Activated CD4-positive, alpha-beta memory T cell treated with anti-CD3 and anti-CD28 coated beads for 36 hours (primary cell): Measurements from ENCODE around the gene FKBP4. TPM values are rescaled to one million over a fixed set of nuclear protein-coding genes. Genes with fewer than 3 reads are reported as not detected.
A peak's percentile ranks its signal among the peaks of the same experiment; 100 is the strongest.

Experiments
- CTCF ChIA-PET: fragments of 350-600 bp; sonication (Branson Sonifier 250); formaldehyde crosslinking; loops from one replicate; lab custom pipeline; 2021; ENCODE audit warnings: antibody characterized with exemption, inconsistent platforms; lab: Charles Lee
- POLR2A ChIA-PET: fragments of 350-600 bp; sonication (Branson Sonifier 250); formaldehyde crosslinking; loops from one replicate; lab custom pipeline; 2021; ENCODE audit warnings: antibody characterized with exemption; lab: Charles Lee
- DNase-seq: peaks from one replicate; pipeline ENCODE4 v3.0.0-alpha.2; 2020
- H3K27ac Mint-ChIP-seq: one replicate; pipeline ENCODE4 v1.8.0; 2021; ENCODE audit warnings: mixed read lengths
- H3K27me3 Mint-ChIP-seq: one replicate; pipeline ENCODE4 v1.8.0; 2021; ENCODE audit warnings: mixed read lengths
- H3K36me3 Mint-ChIP-seq: one replicate; pipeline ENCODE4 v1.8.0; 2021; ENCODE audit warnings: mixed read lengths
- H3K4me1 Mint-ChIP-seq: one replicate; pipeline ENCODE4 v1.8.0; 2021; ENCODE audit warnings: low read depth, mixed read lengths
- H3K4me3 Mint-ChIP-seq: one replicate; pipeline ENCODE4 v1.8.0; 2021; ENCODE audit warnings: mild to moderate bottlenecking, mixed read lengths
- H3K9me3 Mint-ChIP-seq: one replicate; pipeline ENCODE4 v1.8.0; 2021; ENCODE audit warnings: mixed read lengths
- intact Hi-C: fragments of 100-400 bp; cut with micrococcal nuclease; formaldehyde crosslinking; loops from one replicate; pipeline ENCODE4 v1.15.1; 2023
- total RNA-seq, 2 experiments: library from RNA; stranded (reverse); gene quantifications; one replicate each; pipeline ENCODE4 v1.2.3, GENCODE V29; 2021

Gene FKBP4
- total RNA-seq = 100 to 1,000 TPM; 144 to 153 TPM

GRCh38 chr12:2794736-2795289, at the start of gene FKBP4:
Gene FKBP4 (plus strand): TSS chr12:2794970. CDS start chr12:2795140, 170 bp downstream.
- H3K4me1 Mint-ChIP-seq = peaks cover 22% of the 10 kb centered on the region
- CTCF ChIA-PET = interaction anchor here (2.0 to 2.5 kb wide), 2 partner anchors 11 to 18 kb away, joined by 12 to 20 read pairs; partner anchors contain the start of gene ITFG2

GRCh38 chr12:2745655-2746054, 49.1 kb upstream of the FKBP4 start:
- CTCF ChIA-PET = no interaction called here
- Mint-ChIP-seq H3K27ac (no peak overlapping the region), H3K4me1 (no peaks in the 10 kb centered on the region)

More at GRCh38 chr12:2794736-2795289, at the start of gene FKBP4:
- peak; percentile 93 for DNase-seq
- Mint-ChIP-seq H3K27me3 (no peaks in the 10 kb centered on the region), H3K4me3 (peak within 1 kb of the TSS; percentile 91), H3K9me3 (no peaks in the 10 kb centered on the region), H3K27ac (peak within 1 kb of the TSS; percentile 23), H3K36me3 (peaks cover 33% of the 10 kb centered on the region)
- POLR2A ChIA-PET = interaction anchor here (1.5 to 1.7 kb wide), 2 partner anchors 10 to 104 kb away, joined by 4 to 13 read pairs; no protein-coding TSS in a partner anchor
- intact Hi-C loops = loop anchor here (1.0 to 2.0 kb wide), 3 partner anchors 17 to 103 kb away; partner anchors contain the start of genes FOXM1, ITFG2 and RHNO1

DNA sequence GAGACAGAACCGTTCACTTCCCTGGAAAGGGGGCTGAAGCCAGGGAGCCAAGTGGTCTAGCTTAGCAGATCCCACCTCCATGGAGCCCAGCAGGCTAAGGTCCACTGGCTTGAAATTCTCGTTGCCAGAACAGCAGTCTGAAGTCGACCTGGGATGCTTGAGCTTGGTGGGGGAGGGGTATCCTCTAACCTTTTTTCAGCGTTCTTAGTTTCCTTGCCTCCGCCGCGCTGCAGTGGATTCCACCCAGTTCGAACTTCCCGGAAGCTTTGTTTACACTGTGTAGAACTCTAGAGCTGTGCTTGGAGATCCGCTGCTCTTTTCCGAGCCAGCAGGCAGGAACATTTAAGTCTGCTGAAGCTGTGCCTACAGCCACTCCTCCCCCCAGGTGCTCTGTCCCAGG, 45.2 kb upstream of the FKBP4 start:
- POLR2A ChIA-PET = no interaction called here
- no peaks in the 10 kb centered on the region for H3K9me3 Mint-ChIP-seq

More at GRCh38 chr12:2745655-2746054, 49.1 kb upstream of the FKBP4 start:
- POLR2A ChIA-PET = no interaction called here
- no peak for DNase-seq
- H3K9me3 Mint-ChIP-seq = no peaks in the 10 kb centered on the region
- H3K36me3 Mint-ChIP-seq = no peaks in the 10 kb centered on the region
- peaks cover 3% of the 10 kb centered on the region for H3K27me3 Mint-ChIP-seq
- H3K4me3 Mint-ChIP-seq = no peak overlapping the region
- intact Hi-C loops = no loop called here

DNA sequence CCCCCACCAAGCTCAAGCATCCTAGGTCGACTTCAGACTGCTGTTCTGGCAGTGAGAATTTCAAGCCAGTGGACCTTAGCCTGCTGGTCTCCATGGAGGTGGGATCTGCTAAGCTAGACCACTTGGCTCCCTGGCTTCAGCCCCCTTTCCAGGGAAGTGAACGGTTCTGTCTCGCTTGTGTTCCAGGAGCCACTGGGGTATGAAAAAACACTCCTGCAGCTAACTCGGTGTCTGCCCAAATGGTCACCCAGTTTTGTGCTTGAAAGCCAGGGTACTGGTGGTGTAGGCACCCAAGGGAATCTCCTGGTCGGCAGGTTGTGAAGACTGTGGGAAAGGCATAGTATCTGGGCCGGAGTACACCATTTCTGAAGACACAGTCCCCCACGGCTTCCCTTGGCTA, 44.6 kb upstream of the FKBP4 start:
- ChIA-PET CTCF (interaction anchor here (1.8 kb wide), 1 partner anchor 33 kb away, joined by 5 read pairs; no protein-coding TSS in a partner anchor), POLR2A (no interaction called here)
- Mint-ChIP-seq H3K9me3 (no peaks in the 10 kb centered on the region), H3K27ac (no peak overlapping the region), H3K36me3 (no peaks in the 10 kb centered on the region), H3K27me3 (peaks cover 20% of the 10 kb centered on the region), H3K4me3 (no peak overlapping the region), H3K4me1 (no peaks in the 10 kb centered on the region)
- intact Hi-C loops = no loop called here
- no peak for DNase-seq

More for the DNA sequence above, 45.2 kb upstream of the FKBP4 start:
- H3K4me3 Mint-ChIP-seq = no peak overlapping the region
- no peaks in the 10 kb centered on the region for H3K36me3 Mint-ChIP-seq
- intact Hi-C loops = no loop called here
- CTCF ChIA-PET = no interaction called here
- DNase-seq = no peak
- H3K27ac Mint-ChIP-seq = no peak overlapping the region
- peaks cover 20% of the 10 kb centered on the region for H3K27me3 Mint-ChIP-seq
- H3K4me1 Mint-ChIP-seq = no peaks in the 10 kb centered on the region

- Mint-ChIP-seq H3K9me3 (no peaks in the 10 kb centered on the region), H3K4me3 (no peak overlapping the region), H3K4me1 (no peaks in the 10 kb centered on the region), H3K27ac (no peak overlapping the region), H3K27me3 (peaks cover 22% of the 10 kb centered on the region), H3K36me3 (no peaks in the 10 kb centered on the region)
- ChIA-PET CTCF (interaction anchor here (1.8 kb wide), 1 partner anchor 32 kb away, joined by 5 read pairs; no protein-coding TSS in a partner anchor), POLR2A (no interaction called here)
- DNase-seq = no peak
- intact Hi-C loops = no loop called here
Measured at GRCh38 chr12:2751230-2751629, 43.5 kb upstream of the FKBP4 start.

- no peaks in the 10 kb centered on the region for H3K36me3 Mint-ChIP-seq
- CTCF ChIA-PET = interaction anchor here (1.8 kb wide), 1 partner anchor 32 kb away, joined by 5 read pairs; no protein-coding TSS in a partner anchor
Measured at GRCh38 chr12:2751686-2752085, 43.1 kb upstream of the FKBP4 start.

DNA sequence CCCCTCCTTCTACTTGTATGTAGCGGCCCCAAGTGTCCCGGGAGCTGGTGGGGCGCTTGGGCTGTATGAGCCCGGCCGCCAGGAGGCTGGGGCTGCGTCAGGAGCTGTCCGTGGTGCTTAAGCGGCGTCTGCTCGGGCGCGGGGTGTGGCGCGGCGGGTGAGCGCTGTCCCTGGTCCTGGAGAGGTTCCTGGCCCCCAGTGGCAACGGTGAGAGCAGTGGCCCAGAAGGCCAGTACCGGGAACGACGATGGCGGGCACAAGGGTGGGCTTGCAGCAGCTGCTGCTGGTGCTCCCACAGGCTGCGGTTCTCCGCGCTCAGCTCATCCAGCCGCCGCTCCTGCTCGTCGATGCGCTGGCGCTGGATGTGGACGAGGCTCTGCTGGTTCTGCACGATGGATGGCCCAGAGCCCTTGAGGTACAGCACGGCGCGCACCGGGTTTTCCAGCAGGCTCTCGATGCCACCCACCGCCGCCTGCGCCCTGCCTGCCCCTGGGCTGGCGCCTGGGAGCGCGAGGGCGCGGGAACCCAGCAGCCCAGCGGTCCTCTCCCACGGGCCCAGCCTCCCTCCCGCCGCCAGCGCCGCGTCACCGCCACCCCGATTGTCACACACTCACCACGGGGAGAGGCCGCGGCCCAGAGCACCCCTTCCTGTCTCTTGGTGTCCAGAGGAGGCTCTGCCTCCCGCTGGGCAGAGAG, 41.9 kb upstream of the FKBP4 start:
- H3K4me1 Mint-ChIP-seq = no peaks in the 10 kb centered on the region
- ChIA-PET CTCF (no interaction called here), POLR2A (no interaction called here)
- H3K9me3 Mint-ChIP-seq = no peaks in the 10 kb centered on the region
- H3K27me3 Mint-ChIP-seq = peaks cover 27% of the 10 kb centered on the region
- no peaks in the 10 kb centered on the region for H3K36me3 Mint-ChIP-seq
- H3K4me3 Mint-ChIP-seq = no peak overlapping the region
- H3K27ac Mint-ChIP-seq = no peak overlapping the region
- peak; percentile 83 for DNase-seq
- intact Hi-C loops = no loop called here

More at GRCh38 chr12:2751686-2752085, 43.1 kb upstream of the FKBP4 start:
- no peak for DNase-seq
- POLR2A ChIA-PET = no interaction called here
- H3K9me3 Mint-ChIP-seq = no peaks in the 10 kb centered on the region
- H3K27ac Mint-ChIP-seq = no peak overlapping the region
- H3K4me1 Mint-ChIP-seq = no peaks in the 10 kb centered on the region
- peaks cover 20% of the 10 kb centered on the region for H3K27me3 Mint-ChIP-seq
- no peak overlapping the region for H3K4me3 Mint-ChIP-seq
- intact Hi-C loops = no loop called here

GRCh38 chr12:2753536-2753935, 41.2 kb upstream of the FKBP4 start:
- Mint-ChIP-seq H3K9me3 (no peaks in the 10 kb centered on the region), H3K4me3 (no peak overlapping the region), H3K36me3 (no peaks in the 10 kb centered on the region), H3K27ac (no peak overlapping the region), H3K27me3 (peaks cover 28% of the 10 kb centered on the region), H3K4me1 (no peaks in the 10 kb centered on the region)
- ChIA-PET CTCF (no interaction called here), POLR2A (no interaction called here)
- intact Hi-C loops = no loop called here
- DNase-seq = no peak

DNA sequence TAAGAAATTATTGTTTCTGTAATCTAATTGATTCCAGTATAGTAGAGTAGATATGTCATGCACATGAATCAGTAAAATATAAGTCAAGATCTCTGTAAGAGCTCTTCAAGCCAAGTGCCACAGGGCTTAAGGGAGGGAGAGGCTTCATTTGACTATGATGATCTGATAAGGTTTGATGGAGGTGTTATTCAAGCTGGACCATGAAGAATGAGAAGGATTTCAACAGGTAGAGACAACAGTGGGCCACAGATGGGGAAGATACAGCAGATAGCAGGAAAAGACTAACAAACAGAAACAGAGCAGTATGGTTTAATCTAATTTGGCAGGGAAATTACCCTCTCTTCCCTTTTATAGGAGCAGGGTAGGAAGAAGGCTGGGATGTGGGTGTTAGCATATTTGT, 40.6 kb upstream of the FKBP4 start:
- Mint-ChIP-seq H3K4me3 (no peak overlapping the region), H3K27ac (no peak overlapping the region), H3K36me3 (no peaks in the 10 kb centered on the region), H3K9me3 (no peaks in the 10 kb centered on the region), H3K27me3 (peaks cover 30% of the 10 kb centered on the region), H3K4me1 (no peaks in the 10 kb centered on the region)
- ChIA-PET CTCF (no interaction called here), POLR2A (no interaction called here)
- no peak for DNase-seq
- intact Hi-C loops = no loop called here

DNA sequence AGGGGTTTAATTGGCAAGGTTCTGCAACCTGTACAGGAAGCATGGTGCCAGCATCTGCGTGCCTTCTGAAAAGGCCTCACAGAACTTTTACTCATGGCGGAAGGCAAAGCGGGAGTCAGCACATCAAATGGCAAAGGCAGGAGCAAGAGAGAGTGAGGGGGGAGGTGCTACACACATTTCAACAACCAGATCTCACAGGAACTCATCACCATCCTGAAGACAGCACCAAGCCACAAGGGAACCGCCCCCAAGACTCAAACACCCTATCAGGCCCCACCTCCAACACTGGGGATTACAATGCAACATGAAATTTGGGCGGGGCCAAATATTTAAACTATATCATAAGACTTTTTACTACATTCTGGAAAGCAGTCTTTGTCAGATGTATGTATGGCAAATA, 38.0 kb upstream of the FKBP4 start:
- intact Hi-C loops = no loop called here
- CTCF ChIA-PET = no interaction called here
- POLR2A ChIA-PET = no interaction called here
- no peak overlapping the region for H3K4me3 Mint-ChIP-seq
- no peaks in the 10 kb centered on the region for H3K4me1 Mint-ChIP-seq
- H3K36me3 Mint-ChIP-seq = no peaks in the 10 kb centered on the region
- no peak for DNase-seq
- no peak overlapping the region for H3K27ac Mint-ChIP-seq
- H3K9me3 Mint-ChIP-seq = no peaks in the 10 kb centered on the region
- peaks cover 24% of the 10 kb centered on the region for H3K27me3 Mint-ChIP-seq

DNA sequence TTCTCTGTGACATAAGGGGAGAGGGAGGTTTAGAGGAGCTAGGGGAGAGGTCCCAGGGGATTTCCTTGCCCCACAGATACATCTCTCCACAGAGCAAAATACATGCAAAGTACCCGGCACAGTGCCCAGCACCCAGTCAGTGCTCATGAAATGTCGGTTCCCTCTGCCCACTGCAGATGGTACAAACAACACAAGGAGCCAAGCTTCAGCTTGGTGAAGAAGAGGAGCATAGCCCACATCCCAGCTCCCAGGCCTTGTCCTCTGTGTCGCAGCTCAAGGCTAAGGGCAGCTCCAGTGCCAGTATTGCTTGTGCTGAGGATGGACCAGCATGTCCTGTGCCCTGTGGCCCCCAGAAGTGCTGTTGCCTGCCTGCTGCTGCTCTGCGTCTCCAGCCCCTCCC, 35.0 kb upstream of the FKBP4 start:
- H3K36me3 Mint-ChIP-seq = no peaks in the 10 kb centered on the region
- CTCF ChIA-PET = no interaction called here
- no peaks in the 10 kb centered on the region for H3K4me1 Mint-ChIP-seq
- no peak overlapping the region for H3K27ac Mint-ChIP-seq
- POLR2A ChIA-PET = no interaction called here
- no peaks in the 10 kb centered on the region for H3K9me3 Mint-ChIP-seq
- intact Hi-C loops = no loop called here
- no peak for DNase-seq
- H3K27me3 Mint-ChIP-seq = peaks cover 12% of the 10 kb centered on the region
- H3K4me3 Mint-ChIP-seq = no peak overlapping the region

DNA sequence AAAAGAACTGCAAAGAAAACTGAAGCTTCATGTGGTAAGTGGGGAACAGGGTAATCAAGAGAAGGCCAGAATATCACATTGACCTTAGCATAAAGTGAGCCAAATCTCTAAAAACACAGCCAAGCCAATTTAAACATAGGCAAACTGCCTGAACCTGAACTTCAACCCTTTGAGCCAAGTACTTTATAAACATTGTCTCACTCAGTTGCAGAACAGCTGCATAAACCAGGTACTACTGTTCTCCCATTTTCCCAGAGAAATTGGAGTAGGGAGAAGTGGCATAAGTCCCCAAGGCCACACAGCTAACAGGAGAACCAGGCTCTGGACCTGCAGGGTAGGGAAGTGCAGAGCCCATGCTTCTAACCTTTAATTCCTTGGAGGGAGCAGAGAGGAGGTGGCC, 30.4 kb upstream of the FKBP4 start:
- Mint-ChIP-seq H3K36me3 (no peaks in the 10 kb centered on the region), H3K4me3 (no peak overlapping the region), H3K4me1 (no peaks in the 10 kb centered on the region), H3K9me3 (no peaks in the 10 kb centered on the region), H3K27me3 (no peaks in the 10 kb centered on the region), H3K27ac (no peak overlapping the region)
- CTCF ChIA-PET = no interaction called here
- intact Hi-C loops = no loop called here
- POLR2A ChIA-PET = no interaction called here
- DNase-seq = no peak
